ENCODE results near the gene CYP4F3.

GRCh38 chr19:15621801-15622200 is 18.9 kb upstream of the CYP4F3 start:
- TF ChIP-seq EZH2 (IDR thresholded peaks at IDR 0.05; ENCODE audit: low read depth), result no peak
- TF ChIP-seq, protein P1, sequence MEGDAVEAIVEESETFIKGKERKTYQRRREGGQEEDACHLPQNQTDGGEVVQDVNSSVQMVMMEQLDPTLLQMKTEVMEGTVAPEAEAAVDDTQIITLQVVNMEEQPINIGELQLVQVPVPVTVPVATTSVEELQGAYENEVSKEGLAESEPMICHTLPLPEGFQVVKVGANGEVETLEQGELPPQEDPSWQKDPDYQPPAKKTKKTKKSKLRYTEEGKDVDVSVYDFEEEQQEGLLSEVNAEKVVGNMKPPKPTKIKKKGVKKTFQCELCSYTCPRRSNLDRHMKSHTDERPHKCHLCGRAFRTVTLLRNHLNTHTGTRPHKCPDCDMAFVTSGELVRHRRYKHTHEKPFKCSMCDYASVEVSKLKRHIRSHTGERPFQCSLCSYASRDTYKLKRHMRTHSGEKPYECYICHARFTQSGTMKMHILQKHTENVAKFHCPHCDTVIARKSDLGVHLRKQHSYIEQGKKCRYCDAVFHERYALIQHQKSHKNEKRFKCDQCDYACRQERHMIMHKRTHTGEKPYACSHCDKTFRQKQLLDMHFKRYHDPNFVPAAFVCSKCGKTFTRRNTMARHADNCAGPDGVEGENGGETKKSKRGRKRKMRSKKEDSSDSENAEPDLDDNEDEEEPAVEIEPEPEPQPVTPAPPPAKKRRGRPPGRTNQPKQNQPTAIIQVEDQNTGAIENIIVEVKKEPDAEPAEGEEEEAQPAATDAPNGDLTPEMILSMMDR (conservative IDR thresholded peaks at IDR 0.05), result no peak

Measured in PC-9 (cell line).